ENCODE measurements around the gene ANXA6. TPM values are rescaled to one million over a fixed set of nuclear protein-coding genes. Genes with fewer than 3 reads are reported as not detected.

Gene ANXA6
- total and polyA plus RNA-seq, 9 of the 15 experiments (the other 6 are each of a cell fraction or from before 2014, with no cell fraction given), result 0.70 to 13.2 (median 8.3) TPM

DNA sequence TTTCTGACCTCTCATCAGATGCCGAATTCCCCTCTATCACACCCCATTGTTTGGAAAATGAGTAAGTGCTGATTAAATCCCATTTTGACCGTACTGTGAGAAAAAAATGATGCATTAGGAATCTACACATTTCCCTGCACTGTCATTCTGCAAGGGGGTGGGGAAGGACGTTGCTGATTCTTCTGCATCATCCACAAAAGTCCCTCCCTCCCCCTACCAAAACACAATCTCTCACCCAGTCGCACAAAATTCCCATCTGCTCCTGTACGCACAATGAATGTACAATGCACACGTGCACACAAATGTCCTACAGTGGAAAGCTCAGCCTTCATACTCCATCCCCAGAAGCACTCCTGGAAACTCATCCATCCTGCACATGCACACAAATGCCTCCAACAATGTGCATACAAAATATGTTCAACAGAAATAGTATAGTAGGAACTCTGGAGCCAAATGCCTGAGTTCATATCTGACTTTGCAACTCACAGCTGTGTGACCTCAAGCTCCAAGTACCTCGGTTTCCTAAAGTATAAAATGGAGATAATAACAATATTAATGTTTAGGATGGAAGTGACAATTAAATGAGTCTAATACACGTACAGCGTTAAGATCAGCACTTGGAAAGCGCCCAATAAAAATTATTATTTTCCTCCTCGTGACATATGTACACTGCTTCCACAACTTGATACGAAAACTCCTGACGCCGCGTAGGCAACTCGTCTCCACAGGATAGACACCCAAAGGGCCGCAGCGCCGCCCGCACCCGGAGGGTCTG is 77.6 kb downstream of the ANXA6 start (continued):
- TF ChIP-seq FOXK1 (CRISPR knock-in tag; IDR thresholded peaks at IDR 0.05; ENCODE audit: borderline replicate concordance) (no peak), ARNT (IDR thresholded peaks at IDR 0.05) (peak in 1 of 2 experiments; percentile 53; a peak in 1 of 4 replicates), E2F3 (CRISPR knock-in tag; IDR thresholded peaks at IDR 0.05) (no peak), C11orf30 (IDR thresholded peaks at IDR 0.05; ENCODE audit: low read depth) (0 out of 2 replicates have a peak, but pooled peaks have one; percentile 17), U2AF1 (optimal IDR thresholded peaks at IDR 0.05; ENCODE audit: low read depth, low read length) (no peak), KHSRP (IDR thresholded peaks at IDR 0.05) (no peak), UBTF (IDR thresholded peaks at IDR 0.05; ENCODE audit: borderline replicate concordance in 1 of 2, low read depth in 2 of 2, low read length in 2 of 2) (no peak), ZNF57 (CRISPR knock-in tag; IDR thresholded peaks at IDR 0.05) (no peak), REST (IDR thresholded peaks at IDR 0.05; ENCODE audit: borderline replicate concordance) (peak; percentile 75), REST (CRISPR knock-in tag; IDR thresholded peaks at IDR 0.05; ENCODE audit: low read depth) (no peak), TFE3 (CRISPR knock-in tag; IDR thresholded peaks at IDR 0.05) (no peak), ZNF282 (CRISPR knock-in tag; IDR thresholded peaks at IDR 0.05) (no peak), TAF15 (IDR thresholded peaks at IDR 0.05; ENCODE audit: low read depth, low read length) (no peak), ZNF277 (CRISPR knock-in tag; IDR thresholded peaks at IDR 0.05; ENCODE audit: borderline replicate concordance) (no peak), ZNF239 (CRISPR knock-in tag; IDR thresholded peaks at IDR 0.05) (no peak)
